GM12801 (cell line): Measurements from ENCODE around the gene ATG7.

ENCODE experiments used
- CTCF ChIP-seq: IDR thresholded peaks from one replicate; pipeline ENCODE4 v1.5.1; 2011; ENCODE audit warnings: control low read depth; ENCODE audit not compliant: insufficient read length; ENCODE audit errors: extremely low read depth

Gene ATG7

GRCh38 chr3:11391174-11391879, 119.1 kb downstream of the ATG7 start:
- no peak for TF ChIP-seq CTCF

- TF ChIP-seq CTCF = no peak
These were observed 120.0 kb downstream of the ATG7 start for GRCh38 chr3:11392014-11392859.

- TF ChIP-seq CTCF = no peak
These were observed 120.6 kb downstream of the ATG7 start for GRCh38 chr3:11392860-11393114.

- TF ChIP-seq CTCF = no peak
These were observed 121.2 kb downstream of the ATG7 start for GRCh38 chr3:11393401-11393800.

GRCh38 chr3:11394392-11394791, 122.2 kb downstream of the ATG7 start:
- TF ChIP-seq CTCF = no peak

- no peak for TF ChIP-seq CTCF
These were observed 128.0 kb downstream of the ATG7 start for GRCh38 chr3:11400213-11400612.

- no peak for TF ChIP-seq CTCF
These were observed 129.2 kb downstream of the ATG7 start for GRCh38 chr3:11401434-11401833.
